Nephron (organoid): ENCODE measurements around the gene FGD5.

Source experiments
- H3K27ac Mint-ChIP-seq, 3 experiments: 2 replicates each; pipeline ENCODE4 v1.8.0; 2020; ENCODE audit warnings: mixed read lengths in 3 of 3, mild to moderate bottlenecking in 2 of 3, moderate library complexity in 1 of 3
- H3K27me3 Mint-ChIP-seq: 2 replicates; pipeline ENCODE4 v1.8.0; 2021; ENCODE audit warnings: low read depth, mild to moderate bottlenecking, moderate library complexity, mixed read lengths
- H3K36me3 Mint-ChIP-seq: 2 replicates; pipeline ENCODE4 v1.8.0; 2020; ENCODE audit warnings: low read depth, mixed read lengths
- H3K4me1 Mint-ChIP-seq: 2 replicates; pipeline ENCODE4 v1.8.0; 2020; ENCODE audit warnings: mixed read lengths
- H3K4me3 Mint-ChIP-seq, 3 experiments: 2 replicates each; pipeline ENCODE4 v1.8.0; 2020; ENCODE audit warnings: mild to moderate bottlenecking in 3 of 3, mixed read lengths in 3 of 3, moderate library complexity in 2 of 3
- H3K9me3 Mint-ChIP-seq: 2 replicates; pipeline ENCODE4 v1.8.0; 2020; ENCODE audit warnings: mixed read lengths
- TF ChIP-seq, protein P1 (sequence below), 3 experiments: fragments of 200-600 bp; sonication (generic); IDR thresholded peaks; one replicate each; pipeline ENCODE4 v1.5.0; 2021; ENCODE audit warnings: antibody characterized with exemption in 3 of 3; ENCODE audit not compliant: unreplicated experiment in 3 of 3

Gene FGD5

GRCh38 chr3:14869917-14870782 is 51.4 kb downstream of the FGD5 start:
- Mint-ChIP-seq H3K27me3 (peaks cover 8% of the 10 kb centered on the region), H3K36me3 (no peaks in the 10 kb centered on the region), H3K4me1 (peaks cover 10% of the 10 kb centered on the region), H3K9me3 (no peaks in the 10 kb centered on the region), H3K27ac (no peak overlapping the region), H3K4me3 (no peak overlapping the region)
- TF ChIP-seq, protein P1, sequence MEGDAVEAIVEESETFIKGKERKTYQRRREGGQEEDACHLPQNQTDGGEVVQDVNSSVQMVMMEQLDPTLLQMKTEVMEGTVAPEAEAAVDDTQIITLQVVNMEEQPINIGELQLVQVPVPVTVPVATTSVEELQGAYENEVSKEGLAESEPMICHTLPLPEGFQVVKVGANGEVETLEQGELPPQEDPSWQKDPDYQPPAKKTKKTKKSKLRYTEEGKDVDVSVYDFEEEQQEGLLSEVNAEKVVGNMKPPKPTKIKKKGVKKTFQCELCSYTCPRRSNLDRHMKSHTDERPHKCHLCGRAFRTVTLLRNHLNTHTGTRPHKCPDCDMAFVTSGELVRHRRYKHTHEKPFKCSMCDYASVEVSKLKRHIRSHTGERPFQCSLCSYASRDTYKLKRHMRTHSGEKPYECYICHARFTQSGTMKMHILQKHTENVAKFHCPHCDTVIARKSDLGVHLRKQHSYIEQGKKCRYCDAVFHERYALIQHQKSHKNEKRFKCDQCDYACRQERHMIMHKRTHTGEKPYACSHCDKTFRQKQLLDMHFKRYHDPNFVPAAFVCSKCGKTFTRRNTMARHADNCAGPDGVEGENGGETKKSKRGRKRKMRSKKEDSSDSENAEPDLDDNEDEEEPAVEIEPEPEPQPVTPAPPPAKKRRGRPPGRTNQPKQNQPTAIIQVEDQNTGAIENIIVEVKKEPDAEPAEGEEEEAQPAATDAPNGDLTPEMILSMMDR (IDR thresholded peaks at IDR 0.05; ENCODE audit: unreplicated experiment in 3 of 3) = no peak

- no peaks in the 10 kb centered on the region for H3K36me3 Mint-ChIP-seq
- TF ChIP-seq, protein P1 (IDR thresholded peaks at IDR 0.05; ENCODE audit: unreplicated experiment in 3 of 3) = no peak
- no peaks in the 10 kb centered on the region for H3K9me3 Mint-ChIP-seq
- H3K4me3 Mint-ChIP-seq = no peak overlapping the region
- H3K4me1 Mint-ChIP-seq = peaks cover 11% of the 10 kb centered on the region
- H3K27ac Mint-ChIP-seq = no peak overlapping the region
- peaks cover 8% of the 10 kb centered on the region for H3K27me3 Mint-ChIP-seq
Measured at GRCh38 chr3:14870783-14871060, 52.0 kb downstream of the FGD5 start.

DNA sequence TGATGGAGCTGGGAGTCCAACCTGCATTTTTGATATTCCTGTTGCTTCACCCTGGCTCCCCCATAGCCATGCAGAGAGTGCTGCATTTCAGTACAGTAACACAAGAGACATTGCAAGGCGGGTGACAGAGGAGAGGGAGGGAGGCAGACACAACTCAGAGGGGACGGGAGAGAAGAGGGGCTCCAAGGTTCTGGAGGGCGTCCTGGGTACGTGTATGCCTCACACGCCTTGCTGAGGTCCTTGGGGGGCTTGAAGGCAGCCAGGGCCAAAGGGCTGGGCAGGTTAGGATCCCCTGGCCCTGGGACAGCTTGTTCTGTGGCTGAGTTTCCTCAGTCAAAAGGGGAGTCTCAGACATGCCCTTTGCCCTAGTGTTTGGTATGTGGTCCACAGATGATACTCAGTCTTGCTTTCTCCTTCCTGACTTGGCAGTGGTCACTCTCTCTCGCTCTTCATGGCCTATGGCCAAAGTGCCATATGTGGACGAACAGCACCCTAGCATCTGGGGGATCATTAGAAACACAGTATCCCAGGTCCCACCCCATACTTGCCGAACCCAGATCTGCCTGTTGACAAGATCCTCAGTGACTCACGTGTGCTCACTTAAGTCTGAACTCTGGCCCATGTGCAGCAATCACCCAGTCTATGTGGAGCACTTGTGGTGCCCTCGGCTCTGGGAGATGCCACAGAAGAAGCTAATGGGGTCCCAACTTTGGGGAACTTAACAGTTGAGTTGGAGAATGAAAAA is 52.9 kb downstream of the FGD5 start:
- Mint-ChIP-seq H3K27me3 (peaks cover 8% of the 10 kb centered on the region), H3K4me1 (peaks cover 11% of the 10 kb centered on the region), H3K36me3 (no peaks in the 10 kb centered on the region), H3K27ac (no peak overlapping the region), H3K9me3 (no peaks in the 10 kb centered on the region), H3K4me3 (no peak overlapping the region)
- TF ChIP-seq, protein P1 (IDR thresholded peaks at IDR 0.05; ENCODE audit: unreplicated experiment in 3 of 3) = no peak

- TF ChIP-seq, protein P1 (IDR thresholded peaks at IDR 0.05; ENCODE audit: unreplicated experiment in 3 of 3) = no peak
- H3K27ac Mint-ChIP-seq = no peak overlapping the region
- no peaks in the 10 kb centered on the region for H3K36me3 Mint-ChIP-seq
Measured at GRCh38 chr3:14872706-14873105, 53.9 kb downstream of the FGD5 start.

GRCh38 chr3:14874784-14875183 is 56.0 kb downstream of the FGD5 start:
- H3K9me3 Mint-ChIP-seq = no peaks in the 10 kb centered on the region
- H3K4me1 Mint-ChIP-seq = peaks cover 24% of the 10 kb centered on the region
- H3K27ac Mint-ChIP-seq = peak overlapping the region in 1 of 3 experiments; percentile 15
- peaks cover 11% of the 10 kb centered on the region for H3K27me3 Mint-ChIP-seq
- no peak overlapping the region for H3K4me3 Mint-ChIP-seq
- no peaks in the 10 kb centered on the region for H3K36me3 Mint-ChIP-seq
- TF ChIP-seq, protein P1 (IDR thresholded peaks at IDR 0.05; ENCODE audit: unreplicated experiment in 3 of 3) = no peak

More at GRCh38 chr3:14872706-14873105, 53.9 kb downstream of the FGD5 start:
- Mint-ChIP-seq H3K9me3 (no peaks in the 10 kb centered on the region), H3K4me3 (no peak overlapping the region), H3K27me3 (peaks cover 11% of the 10 kb centered on the region), H3K4me1 (peaks cover 12% of the 10 kb centered on the region)
